Coronary artery (tissue), 2 donors: Measurements from ENCODE around the gene HOXC12.

Experiments
- DNase-seq: peaks from one replicate; pipeline ENCODE4 v3.0.0-alpha.2; 2017; ENCODE audit warnings: low spot score
- H3K27ac ChIP-seq, 2 donors: fragments of 200-600 bp; sonication (generic); one replicate each; pipeline ENCODE4 v1.5.1; 2016 to 2019
- H3K4me3 ChIP-seq: fragments of 200-600 bp; sonication (generic); 2 replicates; pipeline ENCODE4 v1.5.1; 2016; ENCODE audit warnings: mild to moderate bottlenecking, moderate library complexity
- CTCF ChIP-seq: fragments of 200-600 bp; sonication (generic); IDR thresholded peaks from one replicate; pipeline ENCODE4 v1.5.1; 2019; ENCODE audit warnings: antibody characterized with exemption

HOXC12 gene

GRCh38 chr12:53986686-53987483 lies 32.2 kb downstream of the HOXC12 start:
- DNase-seq: no peak
- no peak overlapping the region for H3K4me3 ChIP-seq
- no peak overlapping the region for H3K27ac ChIP-seq
- no peak for TF ChIP-seq CTCF

- no peak overlapping the region for H3K27ac ChIP-seq
- no peak for DNase-seq
- H3K4me3 ChIP-seq: no peak overlapping the region
- TF ChIP-seq CTCF: no peak
These were observed 33.1 kb downstream of the HOXC12 start for GRCh38 chr12:53987787-53988230.

GRCh38 chr12:53988541-53989226 lies 34.0 kb downstream of the HOXC12 start:
- H3K4me3 ChIP-seq: no peak overlapping the region
- no peak for TF ChIP-seq CTCF
- H3K27ac ChIP-seq: no peak overlapping the region
- no peak for DNase-seq

- no peak for DNase-seq
- Histone ChIP-seq H3K27ac (no peak overlapping the region), H3K4me3 (peak overlapping the region; percentile 31)
- no peak for TF ChIP-seq CTCF
These were observed 34.8 kb downstream of the HOXC12 start for GRCh38 chr12:53989227-53990113.

- no peak for DNase-seq
- Histone ChIP-seq H3K27ac (no peak overlapping the region), H3K4me3 (no peak overlapping the region)
- no peak for TF ChIP-seq CTCF
These were observed 35.8 kb downstream of the HOXC12 start for GRCh38 chr12:53990311-53991076.

GRCh38 chr12:53991077-53991460 lies 36.4 kb downstream of the HOXC12 start:
- TF ChIP-seq CTCF: no peak
- no peak for DNase-seq
- H3K4me3 ChIP-seq: no peak overlapping the region
- no peak overlapping the region for H3K27ac ChIP-seq
